HT-29 (cell line): ENCODE measurements around the gene SLCO3A1. TPM values are rescaled to one million over a fixed set of nuclear protein-coding genes. Genes with fewer than 3 reads are reported as not detected.

Experiments used
- DNase-seq: peaks from one replicate; pipeline ENCODE4 v3.0.0-alpha.2; 2015; ENCODE audit warnings: low spot score
- total RNA-seq: library from RNA; depleted of rRNA; stranded (reverse); fragments of >200 nt; shearing (Covaris generic); gene quantifications from 2 replicates; pipeline ENCODE4 v1.2.3, GENCODE V29; 2014

SLCO3A1 gene
- total RNA-seq, 1 experiment from 2014 or later = 2.2 TPM

DNA sequence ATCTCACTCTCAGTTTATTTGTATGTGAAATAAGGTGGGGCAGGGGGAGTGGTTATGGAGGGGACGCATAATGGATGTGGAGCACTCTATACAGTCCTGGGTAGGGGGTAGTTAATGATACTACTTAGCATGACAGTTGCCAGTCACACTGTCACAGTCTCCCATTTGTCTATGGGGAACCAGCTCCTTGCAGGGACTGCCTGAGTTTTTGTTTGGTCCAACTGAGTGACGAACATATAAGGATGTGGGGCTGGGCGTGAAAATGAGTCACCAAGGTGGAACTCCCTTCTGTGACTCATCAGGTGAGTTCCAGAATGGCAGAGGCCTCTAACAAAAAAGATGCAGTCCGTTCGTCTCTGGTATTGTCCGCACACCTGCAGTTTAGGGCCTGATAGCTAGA is 304.9 kb downstream of the SLCO3A1 start:
- DNase-seq = peak; percentile 69

DNA sequence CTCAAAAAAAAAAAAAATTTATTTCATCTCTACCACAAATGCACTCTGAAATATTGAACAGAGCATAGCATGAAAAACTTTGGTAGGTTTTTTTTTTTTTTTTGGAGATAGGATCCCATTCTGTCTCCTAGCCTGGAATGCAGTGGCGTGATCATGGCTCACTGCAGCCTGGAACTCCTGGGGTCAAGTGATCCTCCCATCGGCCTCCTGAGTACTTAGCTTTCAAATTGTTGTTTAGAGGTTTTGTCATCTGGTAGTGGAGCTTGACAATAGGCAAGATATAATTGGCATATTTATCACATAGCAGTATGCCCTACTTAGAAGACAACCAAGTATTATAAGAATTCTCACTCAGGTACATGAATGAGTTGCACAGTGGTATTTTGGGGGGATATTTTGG is 306.0 kb downstream of the SLCO3A1 start:
- no peak for DNase-seq

DNA sequence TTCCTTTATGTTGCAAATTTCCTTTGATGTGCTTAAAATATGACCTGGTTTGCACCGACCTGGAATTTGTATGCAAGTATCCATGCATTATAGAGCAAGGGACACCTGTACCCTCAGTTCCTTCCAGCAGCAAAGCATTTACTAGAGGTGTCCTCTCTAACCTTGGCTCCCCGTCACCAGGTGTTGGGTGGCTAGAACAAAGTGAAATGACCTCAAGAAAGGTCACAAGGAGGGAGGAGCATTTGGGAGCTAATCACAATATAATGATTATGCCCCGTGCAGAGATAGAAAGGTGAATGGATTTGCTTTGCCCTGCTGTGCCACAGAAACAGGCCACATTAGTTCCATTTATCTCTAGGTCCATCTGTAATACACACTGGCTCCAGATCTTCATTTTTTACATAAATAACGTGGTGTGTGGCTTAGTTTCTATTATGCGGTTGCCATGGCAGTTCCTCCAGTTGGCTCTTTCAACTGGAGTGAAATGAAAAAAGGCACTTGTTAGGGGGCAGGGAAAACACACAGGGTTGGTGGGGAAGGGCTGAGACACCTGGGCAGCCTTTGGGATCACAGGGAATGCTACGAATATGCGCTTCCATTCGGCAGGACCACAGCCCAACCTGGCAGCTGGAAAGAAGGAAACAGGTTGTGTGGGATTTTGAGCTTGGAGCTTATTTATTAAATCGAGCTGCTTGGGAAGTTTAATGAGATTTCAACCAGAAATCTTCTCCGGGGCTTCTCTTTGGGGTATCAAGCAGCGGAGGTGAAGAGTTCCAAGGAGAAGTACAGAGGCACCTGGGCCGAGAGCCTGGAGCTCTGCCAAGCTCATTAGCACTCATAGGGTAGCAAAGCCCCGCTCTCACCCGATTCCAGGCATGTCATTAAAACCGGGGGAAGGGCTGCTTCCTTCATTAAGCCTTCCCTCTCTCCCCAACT is 306.7 kb downstream of the SLCO3A1 start:
- no peak for DNase-seq

DNA sequence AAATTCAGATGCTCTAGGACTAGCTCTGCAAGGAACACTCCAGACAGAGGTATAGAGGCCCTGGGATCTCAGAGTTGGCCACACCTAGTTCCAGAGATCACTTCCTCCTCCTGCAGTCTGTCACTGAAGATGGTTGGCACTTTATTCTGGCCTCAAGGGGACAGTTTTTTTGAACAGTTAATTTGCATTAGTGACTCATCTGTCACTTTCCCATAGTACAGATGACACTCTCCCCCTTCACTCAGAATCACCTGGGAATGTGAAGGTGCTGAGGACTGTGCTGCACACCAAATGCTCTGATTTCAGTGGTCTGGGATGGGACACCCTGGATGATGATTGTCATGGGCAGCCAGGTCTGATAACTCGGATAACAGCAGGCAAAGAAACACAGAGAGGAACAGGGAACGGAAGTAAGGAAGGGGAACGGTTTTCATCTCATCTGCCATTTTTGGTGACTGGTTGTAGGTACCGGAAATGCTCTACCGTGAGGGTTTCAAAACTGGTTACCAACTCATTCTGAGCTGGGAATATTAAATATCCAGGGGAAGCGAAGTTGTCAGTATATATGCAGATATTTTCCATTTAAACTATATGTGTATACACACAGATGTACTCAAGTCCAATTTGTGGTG is 307.6 kb downstream of the SLCO3A1 start:
- no peak for DNase-seq

DNA sequence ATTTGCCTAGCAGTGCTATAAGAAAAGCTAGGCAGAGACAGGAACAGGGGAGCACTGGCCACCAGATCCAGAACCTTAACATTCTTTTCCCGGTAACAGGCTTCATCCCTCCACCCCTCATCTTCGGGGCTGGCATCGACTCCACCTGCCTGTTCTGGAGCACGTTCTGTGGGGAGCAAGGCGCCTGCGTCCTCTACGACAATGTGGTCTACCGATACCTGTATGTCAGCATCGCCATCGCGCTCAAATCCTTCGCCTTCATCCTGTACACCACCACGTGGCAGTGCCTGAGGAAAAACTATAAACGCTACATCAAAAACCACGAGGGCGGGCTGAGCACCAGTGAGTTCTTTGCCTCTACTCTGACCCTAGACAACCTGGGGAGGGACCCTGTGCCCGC is 309.1 kb downstream of the SLCO3A1 start:
- DNase-seq = no peak

DNA sequence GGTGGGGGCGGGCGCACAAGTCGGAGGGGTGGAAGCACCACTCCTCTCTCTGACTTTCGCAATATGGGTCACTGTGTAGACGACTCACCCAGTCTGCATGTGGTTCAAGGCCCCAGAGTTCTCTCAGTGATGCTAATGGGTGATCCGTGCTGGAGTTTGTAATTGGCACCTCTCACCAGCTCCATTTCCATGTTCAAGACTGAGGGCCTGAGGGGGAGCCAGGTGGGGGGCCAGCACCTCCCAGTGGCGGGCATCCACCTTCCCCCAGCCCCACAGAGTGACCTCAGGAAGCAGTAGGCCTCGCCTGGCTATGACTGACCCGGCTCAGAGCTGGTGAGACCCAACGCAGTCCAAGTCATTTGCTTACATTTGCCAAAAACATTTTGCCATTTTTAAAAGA is 310.1 kb downstream of the SLCO3A1 start:
- no peak for DNase-seq

DNA sequence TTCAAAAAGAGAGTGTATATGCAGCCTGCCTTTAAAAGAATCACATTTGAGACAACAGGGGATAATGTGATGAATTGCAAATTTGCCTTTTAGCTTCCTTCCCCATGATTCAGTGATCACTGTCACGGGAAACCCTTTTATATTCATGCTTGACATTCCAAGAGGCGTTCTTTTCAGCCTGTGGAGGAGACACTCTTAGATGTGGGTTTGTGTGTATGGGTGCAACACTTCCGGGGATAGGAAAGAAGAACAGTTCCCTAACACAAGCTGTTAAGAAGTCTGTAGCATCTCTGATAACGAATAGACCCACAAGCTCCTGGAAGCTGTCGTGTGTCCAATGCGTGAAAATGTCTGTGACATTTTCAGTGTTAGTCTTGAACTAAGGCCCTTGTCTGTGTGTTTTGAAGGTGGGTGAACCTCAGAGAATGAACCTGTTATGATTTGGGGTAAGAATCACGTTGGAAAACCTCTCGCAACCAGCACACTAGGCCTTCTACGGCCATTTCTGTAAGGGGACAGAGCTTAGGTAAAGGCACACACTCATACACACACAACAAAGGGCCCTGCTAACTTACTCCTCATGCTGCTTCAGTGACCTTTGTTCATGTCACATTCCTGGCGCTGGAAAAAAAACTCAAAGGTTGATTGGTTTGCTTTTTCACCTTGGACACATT is 311.0 kb downstream of the SLCO3A1 start:
- peak; percentile 48 for DNase-seq

DNA sequence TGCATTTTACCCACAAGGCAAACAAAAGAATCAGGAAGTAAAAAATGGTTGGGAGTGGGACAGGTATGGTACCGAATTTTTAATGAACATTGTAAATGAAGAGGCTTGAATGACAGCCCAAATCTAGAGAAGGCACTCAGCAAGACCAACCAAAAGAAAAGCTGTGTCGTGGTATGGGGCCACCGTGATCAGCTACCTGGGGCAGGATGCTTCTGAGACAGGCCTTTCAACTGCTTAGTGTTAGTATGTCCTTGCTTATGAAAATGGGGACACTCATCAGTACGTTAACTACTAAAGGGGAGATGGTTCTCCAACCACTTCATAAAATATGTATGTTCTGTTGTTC is 311.5 kb downstream of the SLCO3A1 start:
- no peak for DNase-seq

DNA sequence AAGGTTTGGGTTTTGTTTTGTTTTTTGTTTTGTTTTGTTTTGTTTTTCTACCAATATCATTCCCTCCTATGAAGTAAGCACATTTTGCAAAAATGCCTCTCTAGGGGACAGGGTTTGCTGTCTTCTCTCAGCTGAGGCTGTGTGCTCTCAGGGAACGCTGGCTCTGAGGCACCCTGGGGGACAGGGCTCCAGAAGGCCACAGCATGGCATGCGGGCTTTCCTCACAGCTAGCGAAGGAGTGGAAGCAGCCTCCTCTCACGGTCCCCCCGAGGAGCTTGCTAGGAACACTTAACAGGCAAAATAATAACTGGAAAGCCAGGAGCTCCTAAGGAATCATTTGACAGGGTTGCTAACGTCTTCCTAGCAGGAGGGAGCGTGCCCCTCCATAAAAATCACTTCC is 312.5 kb downstream of the SLCO3A1 start:
- DNase-seq = no peak

DNA sequence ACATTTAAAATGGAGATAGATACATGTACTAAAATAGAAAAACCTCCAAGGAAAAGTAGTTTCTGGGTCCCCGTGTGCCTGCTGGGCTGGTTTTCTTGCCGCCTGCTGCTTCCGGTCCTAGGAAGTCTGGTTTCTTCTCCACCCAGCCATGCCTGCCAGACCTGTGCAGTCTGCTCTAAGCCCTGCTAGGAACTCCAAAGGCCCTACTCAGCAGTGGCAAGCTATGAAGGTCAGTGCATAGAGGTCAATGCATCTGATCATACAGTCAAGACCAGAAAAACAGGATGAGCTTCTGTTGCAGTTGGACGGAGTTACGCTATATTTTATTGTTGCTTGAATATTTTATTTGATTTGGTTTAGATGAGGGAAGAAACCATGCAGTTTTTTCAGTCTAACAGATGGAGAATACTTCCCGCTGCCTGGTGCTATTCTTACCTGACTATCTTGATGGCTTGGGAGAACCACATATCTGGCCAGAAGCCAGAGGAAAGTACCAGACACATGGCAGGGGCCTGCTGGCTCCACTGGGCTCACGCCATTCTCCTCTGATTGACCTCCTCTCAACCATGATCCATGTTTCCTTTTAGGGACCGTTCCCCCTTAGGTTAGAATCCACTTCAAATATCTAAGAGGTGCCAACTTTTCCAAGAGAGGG is 313.4 kb downstream of the SLCO3A1 start:
- DNase-seq = peak; percentile 44

DNA sequence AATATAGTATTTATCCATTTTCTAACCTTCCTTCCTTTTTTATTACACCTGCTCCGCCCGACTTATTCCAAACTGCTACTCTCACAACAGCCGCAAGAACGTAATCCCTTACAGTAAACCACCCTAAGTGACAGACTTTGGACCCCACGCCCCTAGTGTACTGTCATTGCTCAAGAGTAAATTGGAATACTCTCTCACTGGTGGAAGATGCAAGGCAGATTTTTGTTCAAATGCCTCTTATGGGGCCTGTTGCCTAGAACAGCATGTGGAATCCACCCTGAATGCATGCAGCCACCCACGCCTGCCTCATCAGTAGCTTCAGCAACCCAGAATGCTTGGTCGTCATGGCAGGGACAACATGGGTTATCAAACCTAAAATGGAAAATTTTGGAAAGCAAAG is 313.9 kb downstream of the SLCO3A1 start:
- peak; percentile 43 for DNase-seq

DNA sequence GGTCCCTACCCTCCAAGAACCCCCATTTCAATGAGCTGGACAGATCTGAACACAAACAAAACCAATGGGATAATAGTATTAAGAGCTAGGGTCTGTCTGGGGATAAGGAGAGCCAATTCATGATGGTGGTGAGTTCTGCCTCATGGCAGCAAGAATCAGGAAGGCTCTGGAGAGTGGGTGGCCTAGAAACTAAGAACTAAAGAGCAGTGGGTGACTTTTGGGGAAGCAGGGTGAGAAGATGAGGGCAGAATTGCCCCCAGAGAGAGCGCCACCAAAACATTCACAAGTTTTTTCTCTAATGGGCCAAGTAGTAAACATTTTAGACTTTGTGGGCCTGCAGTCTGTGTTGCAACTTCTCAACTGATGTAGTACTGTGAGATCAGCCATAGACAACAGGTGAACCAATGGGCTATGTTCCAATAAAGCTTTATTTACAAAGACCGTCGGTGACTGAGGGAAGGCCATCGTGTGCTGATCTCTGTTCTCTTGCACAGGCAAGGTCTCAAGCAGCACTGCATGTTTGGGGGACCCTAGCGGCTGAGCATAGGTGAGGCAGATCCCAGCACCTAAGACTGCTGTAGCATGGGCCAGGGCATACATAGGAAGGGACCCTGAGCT is 314.7 kb downstream of the SLCO3A1 start:
- no peak for DNase-seq

DNA sequence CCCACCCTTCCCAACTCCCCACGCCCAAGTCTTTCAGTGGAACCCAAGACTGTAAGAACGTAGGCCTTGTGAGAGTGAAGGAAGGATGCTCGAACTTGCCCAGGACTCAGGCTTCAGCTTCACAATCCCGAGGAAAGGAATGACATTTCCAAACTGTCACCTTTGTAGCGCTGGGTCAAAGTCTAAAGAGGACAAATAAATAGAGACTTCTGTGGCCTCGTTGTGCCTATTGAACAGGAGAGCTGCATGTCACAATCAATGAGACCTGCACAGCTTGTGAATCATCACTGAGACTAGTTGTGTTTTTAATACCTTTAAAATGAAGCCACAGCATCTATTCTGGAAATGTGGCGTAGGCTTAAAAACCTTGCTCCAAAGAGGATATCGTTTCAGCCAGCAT is 317.4 kb downstream of the SLCO3A1 start:
- DNase-seq = no peak

DNA sequence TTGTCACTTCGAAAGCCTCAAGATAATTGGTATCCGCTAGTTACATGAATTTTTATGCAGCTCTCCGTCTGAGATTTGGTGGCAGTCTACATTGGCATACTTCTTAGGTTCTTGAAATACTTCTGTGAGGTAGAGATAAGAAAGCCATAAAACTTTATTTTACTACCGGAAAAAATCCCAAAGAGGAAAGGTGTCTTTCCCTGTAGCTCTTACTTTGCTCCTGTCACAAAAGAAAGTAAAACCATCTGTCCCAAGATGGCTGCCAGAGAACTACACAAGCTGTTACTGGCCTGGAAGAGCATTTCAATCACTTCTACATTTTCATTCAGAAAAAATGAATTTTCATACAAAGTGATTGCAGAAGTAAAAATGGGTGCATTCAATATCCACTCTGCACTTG is 325.4 kb downstream of the SLCO3A1 start:
- DNase-seq = no peak

DNA sequence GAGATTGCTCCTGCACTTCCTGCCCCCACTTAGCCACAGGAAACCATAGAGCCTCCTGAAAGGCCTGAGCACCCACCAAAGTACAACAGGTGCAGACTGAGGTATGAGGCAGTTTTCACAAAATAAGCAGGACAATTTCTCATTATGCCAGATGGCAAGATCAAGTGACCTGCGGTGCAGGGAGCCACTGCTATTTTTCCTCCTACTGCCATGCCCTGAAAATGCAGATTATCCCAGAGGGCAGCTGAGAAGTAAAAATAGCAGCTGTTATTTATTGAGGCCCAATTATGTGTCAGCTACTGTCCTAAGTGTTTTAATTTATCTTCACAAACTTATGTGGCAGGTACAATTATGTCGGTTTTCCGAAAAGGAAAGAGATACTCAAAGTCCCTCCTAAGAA is 330.6 kb downstream of the SLCO3A1 start:
- no peak for DNase-seq

DNA sequence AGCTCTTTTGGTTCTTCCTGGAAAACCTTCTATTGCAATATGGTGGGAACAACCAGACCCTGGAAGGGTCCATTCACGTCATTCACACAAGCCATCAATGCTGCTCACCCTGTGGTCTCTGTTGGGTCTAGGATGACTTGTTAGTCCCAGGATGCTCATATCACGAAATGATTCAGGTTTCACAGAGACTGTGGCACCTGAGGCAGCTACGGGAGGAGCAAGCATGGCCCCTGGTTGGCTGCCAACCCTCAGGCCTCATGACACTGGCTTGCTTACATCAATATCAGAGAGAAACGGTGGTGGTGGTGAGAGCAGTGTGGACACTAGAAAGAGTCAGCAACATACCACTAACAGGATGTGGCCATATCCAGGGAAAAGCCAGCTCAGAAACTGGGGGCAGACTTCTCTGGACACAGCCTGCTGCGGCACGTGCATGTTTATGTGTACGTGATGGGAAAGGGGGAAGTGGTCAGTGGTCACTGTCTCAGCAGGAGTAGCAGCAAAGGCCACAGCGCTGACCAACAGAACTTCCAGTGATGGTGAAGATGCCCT is 331.2 kb downstream of the SLCO3A1 start:
- no peak for DNase-seq

DNA sequence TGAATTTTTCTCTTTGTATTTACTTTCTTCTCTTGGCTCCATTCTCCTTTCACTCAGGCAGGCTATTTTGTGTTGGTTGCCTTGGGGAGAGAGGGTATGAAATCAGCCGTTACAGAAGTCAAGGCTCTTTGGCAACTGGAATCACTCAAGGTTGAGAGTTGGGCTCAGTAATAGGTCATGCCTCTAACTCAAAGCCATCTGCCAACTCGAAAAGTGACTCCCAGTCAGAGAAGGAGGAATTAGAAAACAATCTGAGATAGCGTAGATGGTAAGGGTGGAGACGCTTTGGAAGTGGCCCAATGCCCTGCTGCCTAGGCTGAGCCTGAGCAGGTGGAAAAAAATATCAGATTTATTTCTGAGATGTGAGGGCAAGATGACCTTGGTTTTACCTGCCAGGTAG is 334.5 kb downstream of the SLCO3A1 start:
- no peak for DNase-seq

DNA sequence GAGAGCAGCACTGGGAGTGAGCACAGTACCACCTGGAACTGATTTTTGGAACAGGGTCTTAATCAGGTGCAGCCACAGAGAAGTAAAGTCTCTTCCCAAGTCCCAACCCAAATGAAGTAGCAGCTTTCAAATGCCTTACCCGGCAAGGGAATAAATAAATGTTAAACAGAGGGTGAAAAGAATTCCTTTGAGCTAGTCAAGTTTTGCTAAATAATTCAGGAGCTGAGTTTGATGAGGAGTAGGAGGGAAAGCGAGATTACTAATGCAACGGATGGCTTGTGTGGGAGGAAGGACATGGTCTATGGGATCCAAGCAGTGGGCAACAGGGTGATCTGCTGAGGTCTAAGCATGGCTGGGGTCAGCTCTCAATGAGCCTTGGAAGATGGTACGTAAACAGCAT is 335.7 kb downstream of the SLCO3A1 start:
- DNase-seq = no peak

DNA sequence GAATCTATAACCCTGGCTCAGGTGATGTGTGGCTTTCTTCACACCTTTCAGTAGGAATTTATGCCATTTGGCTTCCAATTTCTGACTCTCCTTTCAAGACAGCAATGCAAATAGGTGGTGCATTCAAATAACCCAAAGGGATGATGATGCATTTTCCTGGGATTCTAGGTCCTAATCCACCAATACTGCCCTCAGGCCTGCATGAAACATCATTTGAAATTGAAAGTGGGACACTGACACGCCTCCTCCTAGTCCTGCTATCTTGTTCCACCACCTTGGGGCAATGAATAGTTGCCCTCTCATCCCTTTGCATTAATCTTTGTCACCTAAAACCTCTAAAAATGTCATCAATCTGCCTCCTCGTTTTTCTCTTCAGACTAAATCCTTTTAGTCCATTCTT is 341.7 kb downstream of the SLCO3A1 start:
- DNase-seq = no peak

DNA sequence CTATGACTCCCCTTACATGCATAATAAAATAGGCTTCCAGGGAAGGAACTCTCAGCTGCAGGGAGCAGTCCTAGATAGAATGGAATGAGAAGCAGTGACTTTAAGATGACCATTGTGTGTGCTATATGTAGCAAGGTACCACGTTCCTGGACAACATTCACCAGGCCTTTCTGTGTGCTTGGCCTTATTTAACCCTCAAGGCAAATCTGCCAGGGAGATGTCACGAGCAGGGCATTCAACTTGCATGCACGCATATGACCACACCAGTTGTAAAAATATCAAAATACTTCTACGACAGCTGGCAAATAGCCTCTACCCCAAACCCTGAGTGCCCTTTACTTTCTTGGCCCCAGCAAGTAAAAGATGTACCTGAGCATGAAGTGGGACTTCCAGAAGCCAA is 342.8 kb downstream of the SLCO3A1 start:
- no peak for DNase-seq

DNA sequence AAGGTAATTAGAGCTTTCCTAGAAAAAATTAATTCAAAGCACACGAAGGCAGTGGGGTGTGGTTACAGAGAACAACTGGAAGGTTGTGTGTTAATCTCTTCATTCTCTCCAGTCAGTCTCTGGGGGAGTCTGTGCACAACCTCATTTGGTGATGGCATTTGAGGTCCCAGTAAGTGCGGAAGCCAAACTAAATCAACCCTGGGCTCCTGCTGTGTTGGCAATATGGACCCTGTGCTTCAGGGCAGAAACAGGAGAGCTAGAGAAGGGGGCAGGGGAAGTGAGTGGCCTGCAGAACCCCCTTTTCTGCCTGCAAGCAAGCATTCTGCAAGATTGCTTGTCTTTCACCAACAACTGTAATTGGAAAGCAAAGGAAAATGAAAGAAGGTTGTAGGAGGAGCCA is 344.2 kb downstream of the SLCO3A1 start:
- no peak for DNase-seq
